Dedifferentiated amniotic fluid mesenchymal stem cell (primary cell): ENCODE data around the gene TUFT1.
A peak's percentile ranks its signal among the peaks of the same experiment; 100 is the strongest.

Source experiments
- DNase-seq: peaks from one replicate; pipeline ENCODE4 v3.0.0-alpha.2; 2016; ENCODE audit errors: extremely low spot score

TUFT1 gene

DNA sequence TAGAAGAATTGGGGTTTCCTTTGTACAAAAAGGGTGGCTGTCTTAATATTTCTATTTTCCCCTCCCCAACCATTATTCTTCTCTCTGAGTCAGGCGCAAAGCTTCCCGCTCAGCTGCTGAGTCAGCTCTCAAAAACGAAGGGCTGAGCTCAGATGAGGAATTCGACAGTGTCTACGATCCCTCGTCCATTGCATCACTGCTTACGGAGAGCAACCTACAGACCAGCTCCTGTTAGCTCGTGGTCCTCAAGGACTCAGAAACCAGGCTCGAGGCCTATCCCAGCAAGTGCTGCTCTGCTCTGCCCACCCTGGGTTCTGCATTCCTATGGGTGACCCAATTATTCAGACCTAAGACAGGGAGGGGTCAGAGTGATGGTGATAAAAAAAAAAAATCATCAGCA, 3.0 kb upstream of the TUFT1 start:
- peak; percentile 93 for DNase-seq

DNA sequence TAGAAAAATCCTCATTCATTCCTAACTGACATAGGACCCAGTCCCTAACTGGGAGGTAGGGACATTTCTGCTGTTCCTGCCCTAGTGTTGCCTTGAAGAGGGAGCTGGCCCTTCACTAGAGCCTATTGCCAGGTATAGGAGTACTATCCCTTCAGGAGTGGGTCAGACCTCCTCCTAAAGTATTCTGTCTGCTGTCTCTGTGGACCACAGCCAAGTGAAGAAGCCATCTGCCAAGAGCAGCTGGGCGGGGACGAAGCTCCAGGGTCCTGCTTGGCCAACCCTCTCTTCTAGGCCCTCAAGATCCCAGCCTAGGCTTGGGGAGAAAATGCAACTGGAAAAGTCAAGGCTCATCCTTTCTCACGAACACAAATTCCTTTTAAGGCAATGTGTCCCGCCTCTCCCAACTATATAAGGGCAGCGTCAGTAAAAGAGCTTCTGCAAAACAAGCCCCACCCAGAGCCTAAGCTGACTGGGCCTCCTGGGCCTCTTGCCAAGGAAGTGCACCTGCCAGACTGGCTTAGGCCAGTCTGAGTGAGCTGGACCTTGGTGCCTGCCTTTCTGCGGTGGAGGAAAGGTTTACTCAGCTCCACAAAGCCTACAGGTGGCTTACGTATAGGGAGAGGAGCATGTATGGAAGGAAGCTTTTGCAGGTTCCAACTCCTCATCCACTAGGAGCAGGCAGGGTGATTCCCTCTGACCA, 638 bp upstream of the TUFT1 start:
- DNase-seq: peak; percentile 66

DNA sequence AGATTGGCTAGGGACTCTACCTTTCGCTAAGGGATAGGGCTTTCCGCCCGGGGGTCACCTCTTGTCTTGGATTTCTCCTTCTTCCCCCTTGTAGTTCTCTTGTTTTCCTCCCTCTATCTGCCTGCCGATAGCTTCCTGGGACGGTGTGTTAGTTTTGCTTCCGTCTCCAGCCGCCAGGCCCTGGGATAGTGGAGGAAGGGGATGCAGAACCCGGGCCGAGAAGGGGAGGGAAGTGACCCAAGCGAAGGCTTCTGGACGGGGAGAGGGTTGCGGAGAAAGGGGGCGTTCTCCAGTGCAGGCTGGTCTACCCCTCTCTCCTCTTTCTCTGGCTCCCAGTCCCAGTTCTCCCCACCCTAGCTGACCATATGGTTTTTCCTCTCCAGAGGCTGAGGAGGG, 871 bp downstream of the TUFT1 start:
- DNase-seq: no peak

- no peak for DNase-seq
These were observed 1.6 kb downstream of the TUFT1 start for GRCh38 chr1:151541752-151542151.

GRCh38 chr1:151542710-151543129, 2.6 kb downstream of the TUFT1 start:
- peak; percentile 71 for DNase-seq

GRCh38 chr1:151545542-151545941, 5.4 kb downstream of the TUFT1 start:
- DNase-seq: no peak

DNA sequence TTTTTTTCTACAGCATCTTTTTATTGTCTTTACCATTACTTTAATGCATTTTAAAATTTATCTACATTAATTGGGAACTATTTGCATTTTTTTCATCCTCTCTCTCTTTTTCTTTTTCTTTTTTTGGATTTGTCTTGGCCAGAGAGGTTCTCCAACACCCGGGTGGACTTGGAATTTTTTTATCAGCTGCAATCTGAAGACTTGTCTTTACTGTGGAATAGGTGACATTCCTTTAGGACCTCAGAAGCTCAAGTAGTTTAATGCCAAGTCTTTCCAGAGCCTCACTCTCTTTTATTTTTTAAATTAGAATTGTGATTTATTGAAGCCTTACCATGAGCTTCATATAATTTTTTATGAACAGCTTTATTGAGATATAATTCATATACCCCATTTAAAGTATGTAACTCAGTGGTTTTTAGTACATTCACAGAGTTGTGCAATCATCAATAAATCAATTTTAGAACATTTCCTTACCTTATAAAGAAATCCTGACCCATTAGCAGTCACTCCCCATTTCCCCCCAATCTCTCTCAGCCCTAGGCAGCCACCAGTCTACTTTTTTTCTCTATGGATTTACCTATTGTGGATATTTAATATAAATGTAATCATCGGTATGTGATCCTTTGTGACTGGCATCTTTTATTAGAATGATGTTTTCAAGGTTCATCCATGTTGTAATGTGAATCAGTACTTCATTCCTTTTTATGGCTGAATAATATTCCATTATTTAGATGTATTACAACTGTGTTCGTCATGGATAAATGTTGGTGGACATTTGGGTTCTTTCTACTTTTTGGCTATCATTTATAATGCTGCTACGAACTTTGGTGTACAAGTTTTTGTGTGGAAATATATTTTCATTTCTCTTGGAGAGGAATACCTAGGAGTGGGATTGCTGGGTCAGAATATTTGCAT, 6.2 kb downstream of the TUFT1 start:
- DNase-seq: no peak

GRCh38 chr1:151547119-151547899, 7.2 kb downstream of the TUFT1 start:
- peak; percentile 94 for DNase-seq

DNA sequence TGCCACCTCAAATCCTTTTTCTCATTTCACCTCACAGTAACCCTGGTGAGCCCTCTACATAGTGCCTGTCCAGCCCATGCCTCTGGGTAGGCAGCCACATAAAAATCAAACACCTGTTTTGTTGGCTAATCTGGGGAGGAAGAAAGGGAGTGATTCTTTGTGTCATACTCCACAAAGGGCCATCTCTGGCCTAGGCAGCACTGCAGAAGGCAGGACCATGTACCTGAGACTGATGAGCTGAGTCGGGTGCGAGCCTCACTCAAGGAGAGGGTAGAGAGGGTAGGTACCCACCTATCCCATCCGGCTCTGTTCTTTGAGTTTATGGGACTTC, 7.8 kb downstream of the TUFT1 start:
- no peak for DNase-seq

DNA sequence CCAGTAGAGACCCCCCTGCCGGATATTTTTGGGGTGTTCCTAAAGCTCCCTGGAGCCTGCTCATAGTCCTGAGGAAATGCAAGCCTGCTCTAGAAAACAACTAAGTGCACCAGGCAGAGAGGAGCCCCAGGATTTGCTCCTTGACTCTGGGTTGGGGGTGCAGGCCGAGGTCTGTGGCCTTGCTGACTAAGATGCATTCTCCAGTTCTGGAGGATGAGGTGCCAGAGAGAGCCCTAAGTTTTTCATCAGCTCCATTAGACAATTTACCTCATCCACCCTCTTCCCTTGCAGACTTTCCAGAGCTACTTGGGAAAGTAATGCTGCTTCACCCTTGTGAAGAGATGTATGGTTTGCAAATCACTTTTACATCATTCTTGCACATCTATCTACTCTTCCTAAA, 9.1 kb downstream of the TUFT1 start:
- DNase-seq: no peak

DNA sequence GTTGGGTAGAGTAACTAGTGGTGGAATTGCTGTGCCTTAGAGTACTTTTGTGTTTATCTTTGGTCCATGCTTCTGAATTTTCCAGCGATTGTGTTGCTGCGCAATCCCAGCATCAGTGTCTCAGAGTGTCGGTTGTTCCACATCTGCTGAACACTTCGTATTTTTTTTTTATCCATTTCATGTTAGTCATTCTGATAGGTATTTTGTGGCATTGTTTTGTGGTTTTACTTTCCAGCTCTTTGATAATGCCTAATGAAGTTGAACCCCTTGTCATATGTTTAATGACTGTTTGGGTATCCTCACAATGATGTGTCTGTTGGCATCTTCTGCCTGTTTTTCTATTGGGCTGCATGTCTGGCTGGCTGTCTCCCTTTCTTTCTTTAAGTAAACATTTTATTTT, 13.6 kb downstream of the TUFT1 start:
- DNase-seq: no peak

- no peak for DNase-seq
These were observed 15.9 kb downstream of the TUFT1 start for GRCh38 chr1:151556052-151556451.

DNA sequence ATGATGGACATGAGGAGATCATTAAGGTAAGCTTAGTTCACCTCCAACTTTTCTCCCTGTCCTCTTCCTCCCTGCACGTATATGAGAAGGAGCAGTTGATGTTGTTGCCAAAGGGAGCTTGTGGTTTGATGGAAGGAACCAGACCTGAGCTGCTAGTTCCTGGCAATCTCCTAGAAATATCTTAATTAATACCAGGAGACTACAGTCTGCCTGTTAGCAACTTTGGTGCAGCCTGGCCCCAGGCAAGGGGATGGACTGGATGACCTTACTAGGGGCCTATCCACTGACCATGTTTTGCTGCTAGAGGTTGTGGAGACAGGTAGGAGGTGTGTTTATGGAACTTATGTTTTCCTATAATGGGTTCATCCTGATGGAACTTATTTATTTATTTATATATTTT, 22.6 kb downstream of the TUFT1 start:
- DNase-seq: no peak

DNA sequence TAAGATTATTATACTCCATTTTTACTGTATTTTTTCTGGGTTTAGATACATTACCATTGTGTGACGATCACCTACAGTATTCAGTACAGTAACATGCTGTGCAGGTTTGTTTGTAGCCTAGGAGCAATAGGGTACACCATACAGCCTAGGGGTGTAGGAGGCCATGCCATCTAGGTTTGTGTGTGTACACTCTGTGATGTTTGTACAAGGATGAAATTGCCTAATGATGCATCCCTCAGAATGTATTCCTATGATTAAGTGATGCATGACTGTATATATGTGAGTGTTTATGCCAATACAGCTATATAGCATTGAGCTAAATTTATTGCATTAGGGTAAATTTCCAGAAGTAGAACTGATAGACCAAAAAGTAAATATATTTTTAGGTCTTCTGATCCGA, 23.3 kb downstream of the TUFT1 start:
- no peak for DNase-seq

DNA sequence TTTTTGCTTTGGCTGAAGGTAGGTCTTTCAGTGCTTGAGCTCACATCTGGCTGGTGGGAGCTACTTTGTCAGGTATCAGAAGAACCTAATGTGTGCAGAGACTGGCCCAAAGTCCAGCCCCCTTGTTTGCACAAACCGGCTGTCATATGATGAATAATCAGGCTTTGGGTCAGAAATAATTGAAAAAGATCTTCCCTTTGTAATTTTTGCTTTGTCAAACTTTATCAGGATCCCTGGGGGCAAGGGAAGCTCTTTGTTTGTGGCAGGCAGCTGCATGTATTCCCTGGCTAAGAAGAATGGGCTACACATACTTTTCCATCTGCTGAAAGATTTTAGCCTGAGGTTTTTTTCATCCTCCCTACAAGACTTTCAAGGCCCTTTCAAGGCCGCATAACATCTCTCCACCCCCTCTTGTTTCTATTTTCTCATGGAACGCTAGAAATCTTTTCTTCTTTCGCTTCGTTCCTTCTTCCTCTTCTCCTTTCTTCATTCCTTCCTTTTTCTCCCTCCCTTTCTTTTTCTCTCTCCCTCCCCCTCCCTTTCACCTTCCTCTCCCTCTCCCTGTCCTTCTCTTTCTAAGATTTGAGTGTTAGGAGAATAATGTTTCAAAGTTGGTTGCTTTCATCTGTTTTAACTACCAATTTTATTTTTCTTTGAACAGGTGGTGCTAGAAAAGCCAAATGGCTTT, 25.5 kb downstream of the TUFT1 start:
- DNase-seq: no peak

- no peak for DNase-seq
These were observed 28.5 kb downstream of the TUFT1 start for GRCh38 chr1:151568626-151569088.

- no peak for DNase-seq
These were observed 30.7 kb downstream of the TUFT1 start for GRCh38 chr1:151570819-151571218.

DNA sequence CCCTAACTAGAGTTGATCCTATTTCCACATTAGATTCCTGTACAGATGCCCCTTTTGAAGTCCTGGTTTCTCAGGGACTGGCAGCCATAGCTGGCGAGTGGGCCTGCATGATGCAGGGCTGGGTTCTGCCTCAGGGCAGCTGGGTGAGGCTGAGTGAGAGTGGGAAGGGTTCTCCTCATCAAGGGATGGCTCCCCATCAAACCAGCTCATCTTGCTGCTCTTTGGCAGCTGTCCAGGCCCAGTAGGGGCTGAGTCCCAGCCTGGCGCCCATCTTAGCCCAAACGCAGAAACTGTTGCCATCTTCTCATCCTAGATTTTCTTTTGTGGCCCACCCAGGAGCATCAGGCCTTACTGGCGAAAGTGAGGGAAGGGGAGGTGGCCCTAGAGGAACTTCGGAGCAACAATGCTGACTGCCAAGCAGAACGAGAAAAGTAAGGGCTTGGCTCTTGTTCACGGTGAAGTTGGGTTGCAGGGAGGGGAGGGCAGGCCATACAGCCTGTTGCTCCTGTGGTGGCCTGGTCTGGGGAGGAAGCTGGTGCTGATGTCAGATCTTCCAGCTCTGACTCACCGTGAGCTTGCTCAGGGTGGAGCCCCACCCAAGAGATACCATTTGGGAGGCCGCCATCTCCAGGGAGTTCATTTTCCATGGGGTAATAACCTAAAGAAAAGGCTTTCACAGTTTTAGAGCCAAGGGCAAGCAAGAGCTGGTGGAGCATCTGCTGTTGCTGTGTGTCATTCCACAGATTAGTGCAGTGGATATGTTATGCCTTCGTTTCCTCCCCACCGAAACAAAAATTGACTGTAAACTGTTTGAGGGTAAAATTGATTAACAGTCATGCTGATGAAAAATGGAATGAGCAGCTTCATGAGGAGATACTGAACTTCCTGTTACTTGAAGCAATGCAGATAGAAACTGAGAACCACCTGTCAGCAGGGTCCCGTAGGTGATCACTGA, 34.7 kb downstream of the TUFT1 start:
- DNase-seq: peak; percentile 53

DNA sequence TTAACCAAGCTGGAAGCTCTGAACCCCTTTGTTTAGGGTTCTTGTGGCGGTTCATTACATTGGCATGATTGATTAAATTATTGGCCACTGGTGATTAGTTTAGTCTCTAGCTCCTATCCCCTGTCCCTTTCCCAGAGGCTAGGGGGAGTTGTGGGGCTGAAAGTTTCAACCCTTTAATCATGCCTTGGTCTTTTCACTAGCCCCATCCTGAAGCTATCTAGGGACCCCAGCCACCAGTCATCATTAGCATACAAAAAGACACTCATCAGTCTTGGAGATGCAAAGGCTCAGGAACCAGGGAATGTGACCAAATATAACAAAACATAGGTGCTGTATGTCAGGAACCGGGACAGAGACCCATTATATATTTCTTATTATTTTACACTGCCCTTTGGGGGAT, 37.1 kb downstream of the TUFT1 start:
- DNase-seq: no peak

DNA sequence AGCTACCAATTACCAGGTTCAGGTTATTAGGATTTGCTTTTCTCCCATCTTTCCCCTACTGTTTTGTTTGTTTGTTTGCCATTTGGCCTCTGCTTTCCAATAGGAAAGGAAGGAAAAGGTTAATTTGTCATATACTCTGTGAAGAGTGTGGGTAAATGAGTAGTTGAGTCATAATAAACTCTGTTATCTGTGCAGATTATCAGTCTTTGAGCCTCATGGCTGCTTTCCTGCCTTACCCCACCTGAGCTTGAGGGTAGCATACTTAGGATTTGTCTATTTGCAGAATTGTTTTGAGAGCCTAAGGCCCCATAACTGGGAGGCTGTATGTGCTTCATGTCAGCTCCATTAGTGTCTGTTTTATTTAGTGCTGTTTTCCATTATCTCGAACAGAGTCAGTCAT, 38.8 kb downstream of the TUFT1 start:
- no peak for DNase-seq
